DND-41 (cell line): ENCODE data around the gene TRAPPC2B.

Experiments used
- CTCF ChIP-seq: IDR thresholded peaks from 2 replicates; pipeline ENCODE4 v1.5.1; 2012; ENCODE audit warnings: borderline replicate concordance, low read length, moderate library complexity, mild to moderate bottlenecking; ENCODE audit not compliant: poor library complexity, severe bottlenecking; ENCODE audit errors: extremely low read depth
- EZH2 ChIP-seq: IDR thresholded peaks from 3 replicates; pipeline ENCODE4 v1.6.1; 2012; ENCODE audit warnings: borderline replicate concordance, low read depth, mild to moderate bottlenecking, moderate library complexity, low read length, inconsistent platforms; ENCODE audit not compliant: severe bottlenecking

DNA sequence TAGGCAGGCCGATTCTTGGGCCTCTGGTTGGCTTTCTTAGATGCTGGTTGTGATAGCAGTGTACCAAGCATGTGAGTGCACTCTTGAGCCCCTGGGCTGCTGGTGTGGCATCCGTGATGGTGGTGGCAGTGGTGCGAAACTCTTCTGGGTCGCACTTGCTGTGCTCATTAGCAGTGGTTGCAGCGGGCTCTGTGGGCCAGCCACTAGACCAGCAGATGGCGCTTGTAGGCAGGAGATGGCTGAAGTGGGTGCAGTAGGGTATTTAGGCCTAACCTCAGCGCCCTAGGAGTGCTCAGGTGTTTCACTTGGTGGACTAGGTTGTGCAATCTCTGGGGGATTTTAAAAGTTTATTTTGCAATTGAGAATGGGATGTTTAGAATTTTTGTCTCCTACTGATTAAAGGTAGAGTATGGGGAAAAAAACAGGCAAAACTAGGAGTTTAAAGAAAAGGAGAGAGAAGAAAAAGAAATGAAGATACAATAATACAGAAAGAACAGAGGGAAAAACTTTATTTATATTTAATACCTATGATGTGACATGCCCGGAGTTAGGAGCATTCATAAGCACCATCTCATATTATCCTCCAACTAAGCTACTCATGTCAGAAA lies 43.3 kb downstream of the TRAPPC2B start:
- TF ChIP-seq CTCF (peak; percentile 94), EZH2 (no peak)
